NCI-H2107 (cell line): ENCODE results near the gene EEF1AKMT3.

ENCODE experiments used
- DNase-seq: peaks from one replicate; lab custom pipeline; 2025; lab: John Stamatoyannopoulos, UW

The EEF1AKMT3 gene

DNA sequence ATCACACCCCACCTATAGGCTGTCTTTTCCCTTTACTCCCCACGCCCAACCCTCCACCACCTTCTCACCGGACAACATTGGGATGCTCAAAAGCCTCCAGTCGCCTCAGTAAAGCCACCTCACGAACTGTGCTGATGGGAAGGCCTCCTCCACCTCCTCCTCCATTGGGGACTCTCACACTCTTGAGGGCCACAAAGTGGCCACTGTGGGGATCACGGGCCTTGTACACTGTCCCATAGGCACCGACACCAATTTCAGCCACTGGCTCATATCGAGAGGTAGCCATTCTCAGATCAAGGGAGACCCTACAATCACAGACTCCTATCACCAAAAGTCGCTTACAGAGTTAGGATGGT, 21.0 kb upstream of the EEF1AKMT3 start:
- no peak for DNase-seq

DNA sequence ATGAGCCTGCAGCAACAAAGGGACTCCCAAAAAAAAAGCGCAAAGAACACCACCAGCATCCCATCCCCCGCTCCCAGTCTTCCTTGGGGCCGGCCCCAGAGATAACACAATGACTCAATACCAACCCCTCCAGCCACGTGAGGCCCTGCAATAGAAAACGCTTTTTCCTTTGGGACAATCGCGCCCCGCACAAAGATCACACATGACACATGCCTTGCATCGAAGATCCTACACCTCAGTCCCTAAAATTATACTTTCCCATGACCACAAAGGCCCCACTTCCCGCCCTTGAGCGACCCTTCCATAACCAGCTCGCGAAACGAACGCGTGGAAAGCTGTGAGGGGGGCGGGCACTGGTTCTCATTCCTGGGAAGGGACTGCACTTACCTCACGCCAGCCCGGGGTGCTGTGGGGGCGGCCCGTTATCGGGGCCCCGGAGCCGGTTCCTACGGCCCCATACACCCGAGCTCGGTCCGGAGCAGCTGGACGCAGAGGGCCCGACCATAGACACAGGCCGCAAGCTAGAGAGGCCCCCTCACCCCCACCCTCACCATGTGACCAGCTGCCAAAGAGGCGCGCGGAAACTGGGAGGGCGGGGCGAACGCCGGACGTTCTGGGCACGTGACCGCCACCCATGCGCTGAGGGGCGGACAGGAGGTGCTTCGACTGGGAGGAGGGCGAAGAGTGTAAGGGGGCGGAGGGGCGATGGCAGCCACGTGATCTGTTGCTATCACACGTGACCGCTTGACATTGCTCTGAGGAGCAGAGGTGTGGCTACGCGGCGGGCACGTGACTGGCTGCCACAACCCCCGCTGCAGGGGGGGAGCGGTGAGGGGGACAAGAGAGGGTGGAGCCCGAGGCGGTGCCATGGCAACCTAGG, 20.4 kb upstream of the EEF1AKMT3 start, which contains the start of gene CDK4:
Gene CDK4 (minus strand): TSS at position 523 of the 880 bp plus-strand sequence. CDS start 593 bp downstream, outside the sequence.
- DNase-seq = peak; percentile 98

- no peak for DNase-seq
Observed at GRCh38 chr12:57752668-57753000, 19.8 kb upstream of the EEF1AKMT3 start.

- no peak for DNase-seq
Observed at GRCh38 chr12:57753756-57754337, 18.6 kb upstream of the EEF1AKMT3 start.

DNA sequence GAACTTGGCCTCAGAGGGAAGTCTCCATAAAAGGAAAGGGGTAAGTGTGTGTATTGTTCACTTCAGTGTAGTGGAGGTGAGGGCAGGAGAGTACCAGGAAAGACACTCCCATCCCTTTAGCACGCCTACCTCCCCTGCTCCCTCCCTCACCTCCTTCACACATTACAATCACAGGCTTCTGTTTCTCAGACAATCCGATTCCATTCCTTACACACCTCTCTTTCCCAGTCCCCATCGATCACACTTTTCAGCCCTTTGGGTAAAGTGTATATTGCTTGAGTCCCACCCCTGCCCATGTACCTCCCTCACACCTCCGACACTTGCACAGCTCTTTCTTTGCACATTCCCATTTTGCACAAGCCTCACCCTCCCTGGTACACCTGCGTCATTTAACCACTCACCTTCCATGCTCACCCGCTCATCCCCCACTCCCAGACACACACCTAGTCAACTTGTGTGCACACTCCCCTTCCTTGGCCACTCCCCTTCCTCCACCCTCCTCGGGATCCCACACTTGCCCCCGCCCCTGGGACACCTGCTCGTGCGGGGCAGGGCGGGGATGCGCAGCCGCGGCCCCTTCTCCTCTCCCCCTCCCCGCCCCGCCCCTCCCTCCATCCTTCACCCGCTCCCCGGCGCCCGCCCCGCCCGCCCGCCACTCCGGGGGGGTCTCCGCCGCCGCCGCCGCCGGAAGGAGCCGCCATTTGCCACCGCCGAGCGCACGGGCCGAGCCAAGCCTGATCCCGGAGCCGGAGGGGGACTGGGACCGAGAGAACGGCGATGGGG, 17.8 kb upstream of the EEF1AKMT3 start, which contains the start of gene MARCHF9:
Gene MARCHF9 (plus strand): TSS at position 693 of the 783 bp plus-strand sequence. CDS start 426 bp downstream, outside the sequence.
- DNase-seq = peak; percentile 57

GRCh38 chr12:57755194-57755453, 17.3 kb upstream of the EEF1AKMT3 start:
- DNase-seq = no peak

DNA sequence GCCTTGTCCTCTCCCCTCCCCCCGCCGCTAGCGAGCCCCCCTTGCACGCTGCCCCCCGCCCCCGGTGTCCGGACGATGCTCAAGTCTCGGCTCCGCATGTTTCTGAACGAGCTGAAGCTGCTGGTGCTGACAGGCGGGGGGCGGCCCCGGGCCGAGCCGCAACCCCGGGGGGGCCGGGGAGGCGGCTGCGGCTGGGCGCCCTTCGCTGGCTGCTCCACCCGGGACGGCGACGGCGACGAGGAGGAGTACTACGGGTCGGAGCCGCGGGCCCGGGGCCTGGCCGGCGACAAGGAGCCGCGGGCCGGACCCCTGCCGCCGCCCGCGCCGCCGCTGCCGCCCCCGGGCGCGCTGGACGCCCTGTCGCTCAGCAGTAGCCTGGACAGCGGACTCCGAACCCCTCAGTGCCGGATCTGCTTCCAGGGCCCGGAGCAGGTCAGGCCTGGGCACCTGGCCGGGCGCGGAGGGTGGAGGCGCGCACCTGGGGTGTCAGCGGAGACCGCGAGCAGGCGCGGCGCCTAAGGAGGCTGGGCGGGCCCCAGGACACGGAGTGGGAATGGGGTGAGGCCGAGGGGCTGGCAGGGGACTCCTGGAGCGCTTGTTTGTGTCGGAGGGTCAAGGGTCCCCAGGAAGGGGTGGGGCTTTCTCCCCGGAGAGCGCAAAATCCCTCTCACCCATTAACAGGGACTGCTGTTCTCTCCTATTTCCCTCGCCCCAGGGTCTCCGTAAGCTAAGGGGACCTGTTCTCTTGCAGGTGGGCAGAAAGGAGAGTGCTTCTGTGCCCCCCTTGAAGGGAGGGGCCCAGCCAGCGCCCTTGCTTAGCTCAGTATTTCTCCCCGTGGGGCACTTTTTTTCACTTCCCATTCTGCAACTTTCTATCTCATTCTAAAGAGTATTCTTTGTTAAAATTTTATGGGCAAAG, 16.7 kb upstream of the EEF1AKMT3 start:
- no peak for DNase-seq

GRCh38 chr12:57756406-57757341, 15.7 kb upstream of the EEF1AKMT3 start:
- DNase-seq = no peak

- DNase-seq = no peak
Observed at GRCh38 chr12:57757771-57758170, 14.6 kb upstream of the EEF1AKMT3 start.

DNA sequence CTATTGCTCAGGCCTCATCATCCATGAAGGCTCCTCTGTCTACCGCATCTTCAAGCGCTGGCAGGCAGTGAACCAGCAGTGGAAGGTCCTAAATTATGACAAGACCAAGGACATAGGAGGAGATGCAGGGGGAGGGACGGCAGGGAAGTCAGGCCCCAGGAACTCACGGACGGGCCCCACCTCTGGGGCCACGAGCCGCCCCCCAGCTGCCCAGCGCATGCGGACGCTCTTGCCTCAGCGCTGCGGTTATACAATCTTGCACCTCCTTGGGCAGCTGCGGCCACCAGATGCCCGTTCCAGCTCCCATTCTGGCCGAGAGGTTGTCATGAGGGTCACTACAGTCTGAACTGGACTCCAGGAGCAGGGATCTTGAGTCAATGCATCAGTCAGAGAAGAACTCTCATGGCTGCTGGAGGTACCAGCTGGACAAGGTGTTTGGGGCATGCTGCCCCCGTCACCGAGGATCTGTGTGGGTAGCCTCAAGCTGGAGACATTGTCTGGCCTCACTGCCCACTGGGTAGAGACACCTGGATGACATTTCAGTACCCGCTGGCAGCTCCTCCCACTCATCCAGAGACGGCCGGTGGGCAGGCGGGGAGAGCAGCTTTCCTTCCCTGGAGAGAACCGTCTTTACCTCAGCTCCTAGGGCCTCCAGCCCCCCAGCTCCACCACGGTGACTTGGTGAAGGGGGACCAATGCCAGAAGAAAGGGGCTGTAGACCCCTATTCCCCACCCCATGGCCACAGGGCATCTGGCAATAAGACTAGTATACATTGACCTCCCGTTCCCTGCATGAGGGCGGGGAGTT, 13.7 kb upstream of the EEF1AKMT3 start:
- no peak for DNase-seq

GRCh38 chr12:57759360-57759980, 12.9 kb upstream of the EEF1AKMT3 start:
- no peak for DNase-seq

DNA sequence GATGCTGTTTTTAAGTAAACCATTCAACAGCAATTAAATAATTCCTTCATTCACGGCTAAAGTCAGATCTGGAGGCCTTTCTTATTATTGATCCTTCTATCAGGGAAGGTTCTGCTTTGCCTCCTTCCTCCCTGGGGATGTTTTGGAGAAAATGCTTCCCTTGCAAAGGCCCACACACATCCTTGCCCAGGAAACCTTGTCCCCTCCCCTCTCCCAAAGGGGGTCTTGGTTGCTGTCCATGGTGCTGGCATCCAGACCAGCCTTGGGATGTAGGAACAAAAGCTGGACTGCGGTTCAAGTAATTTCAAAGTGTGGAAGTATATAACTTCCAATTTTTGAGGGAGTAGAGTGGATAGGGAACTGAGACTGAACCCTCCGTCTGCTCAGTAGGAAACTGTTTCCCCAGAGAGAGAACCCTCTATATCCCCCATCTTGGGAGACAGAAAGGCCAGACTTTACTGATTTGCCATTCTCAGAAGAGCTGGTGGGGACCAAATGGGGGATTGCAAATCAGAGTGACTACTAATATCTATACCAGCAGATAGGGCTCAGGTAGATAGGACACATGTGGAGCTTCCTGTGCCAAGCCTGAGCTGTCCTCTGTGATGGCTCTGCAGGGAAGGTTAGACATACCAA, 11.9 kb upstream of the EEF1AKMT3 start:
- DNase-seq = no peak

DNA sequence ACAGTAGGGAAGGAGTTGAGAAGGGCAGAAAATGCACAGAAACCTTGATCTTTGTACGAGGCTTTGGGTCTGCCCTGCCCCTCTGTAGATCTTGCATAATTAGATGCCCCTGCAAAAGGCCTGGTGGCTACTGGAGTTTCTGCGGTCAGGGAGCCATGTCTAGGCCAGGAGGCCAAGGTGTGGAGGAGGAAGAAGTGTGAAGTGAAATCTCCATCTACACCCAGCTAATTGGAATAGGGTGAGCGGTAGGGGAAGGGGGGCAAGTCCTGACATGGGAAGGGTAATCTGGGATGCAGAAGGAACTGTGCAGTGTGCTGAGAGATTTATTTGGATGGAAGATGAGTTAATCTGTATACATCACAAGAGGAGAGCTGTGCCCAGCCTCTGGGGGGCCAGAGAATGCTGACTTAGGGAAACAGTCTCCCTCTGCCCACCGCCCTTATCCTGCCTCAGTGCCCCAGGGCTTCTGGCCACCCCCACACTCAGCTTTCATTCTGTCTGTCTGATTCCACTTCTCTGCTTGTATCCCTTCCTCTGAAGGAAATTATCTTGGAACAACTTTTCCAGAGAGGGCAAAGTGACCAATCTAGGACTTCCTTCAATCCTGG, 10.9 kb upstream of the EEF1AKMT3 start:
- DNase-seq = no peak

DNA sequence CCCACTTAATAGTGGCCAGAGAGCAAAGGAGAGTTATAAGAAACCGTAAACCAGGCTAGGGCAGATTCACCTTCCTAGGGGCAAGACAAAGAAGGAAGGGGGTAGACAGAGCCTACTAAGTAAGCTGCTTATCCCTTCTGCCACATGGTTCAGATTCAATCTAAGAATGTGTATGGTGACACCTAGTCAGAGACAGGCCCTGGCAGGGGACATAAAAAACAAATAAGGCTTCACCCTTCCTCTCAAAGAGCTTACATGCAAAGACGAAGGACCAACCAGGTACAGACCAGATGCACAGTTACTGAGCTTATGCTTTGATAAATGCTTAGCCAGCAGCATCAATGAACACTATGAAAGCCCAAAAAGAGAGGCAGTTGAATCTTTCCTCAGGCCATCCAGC, 10.0 kb upstream of the EEF1AKMT3 start:
- DNase-seq = no peak

- no peak for DNase-seq
Observed at GRCh38 chr12:57763881-57764661, 8.3 kb upstream of the EEF1AKMT3 start.

GRCh38 chr12:57764662-57765002, 7.8 kb upstream of the EEF1AKMT3 start:
- no peak for DNase-seq

- DNase-seq = no peak
Observed at GRCh38 chr12:57765003-57765697, 7.3 kb upstream of the EEF1AKMT3 start.
